HEK293 (cell line): ENCODE measurements around the gene BEND4.

ENCODE experiments used
- CTCF ChIA-PET: fragments of 350-600 bp; formaldehyde crosslinking; extraction: SDS; loops from one replicate; lab custom pipeline; 2021; ENCODE audit warnings: antibody characterized with exemption; lab: Yijun Ruan, JAX
- POLR2A ChIA-PET: fragments of 300-600 bp; formaldehyde crosslinking; extraction: SDS; loops from one replicate; lab custom pipeline; 2020; ENCODE audit warnings: antibody characterized with exemption, inconsistent platforms; lab: Yijun Ruan, JAX
- H3K27ac ChIP-seq: fragments of 200-500 bp; sonication (Bioruptor generic); 2 replicates; pipeline ENCODE4 v1.5.1; 2014; ENCODE audit warnings: low read depth, low read length, control low read depth, inconsistent platforms; ENCODE audit errors: extremely low read depth
- H3K36me3 ChIP-seq, 2 experiments: fragments of 200-500 bp in 1 of 2; sonication (Bioruptor generic) in 1 of 2; 1 replicate in 1 of 2; 2 replicates in 1 of 2; pipeline ENCODE4 v1.5.1; 2014 to 2017; ENCODE audit warnings: inconsistent platforms in 2 of 2, low read length in 2 of 2; ENCODE audit not compliant: control insufficient read depth in 2 of 2, insufficient read depth in 1 of 2
- H3K4me1 ChIP-seq: fragments of 200-500 bp; sonication (Bioruptor generic); 2 replicates; pipeline ENCODE4 v1.5.1; 2014; ENCODE audit warnings: mild to moderate bottlenecking, low read length, inconsistent platforms; ENCODE audit not compliant: control insufficient read depth, insufficient read depth
- H3K4me3 ChIP-seq: 2 replicates; pipeline ENCODE4 v1.5.1; 2011; ENCODE audit warnings: low read depth, mild to moderate bottlenecking, control low read depth, low read length, moderate library complexity
- H3K9me3 ChIP-seq: fragments of 200-500 bp; sonication (Bioruptor generic); 2 replicates; pipeline ENCODE4 v1.5.1; 2014; ENCODE audit warnings: low read depth, low read length, inconsistent platforms; ENCODE audit not compliant: control insufficient read depth, insufficient read depth
- ATF2 ChIP-seq: fragments of 450-650 bp; formaldehyde crosslinking; IDR thresholded peaks from 2 replicates; pipeline ENCODE4 v1.5.1; 2016; ENCODE audit warnings: missing biosample characterization, missing genetic modification characterization, low read depth
- GLI2 ChIP-seq: fragments of 450-650 bp; formaldehyde crosslinking; IDR thresholded peaks from 2 replicates; pipeline ENCODE4; 2017; ENCODE audit warnings: missing biosample characterization, missing genetic modification characterization, low read depth, borderline replicate concordance
- GLIS2 ChIP-seq: fragments of 450-650 bp; formaldehyde crosslinking; IDR thresholded peaks from 2 replicates; pipeline ENCODE4 v1.5.1; 2016; ENCODE audit warnings: missing biosample characterization, missing genetic modification characterization
- HOXA7 ChIP-seq: sonication (generic); formaldehyde crosslinking; IDR thresholded peaks from 2 replicates; pipeline ENCODE4 v1.8.1; 2022; ENCODE audit warnings: missing genetic modification reagents, borderline replicate concordance
- KLF1 ChIP-seq: fragments of 450-650 bp; formaldehyde crosslinking; IDR thresholded peaks from 2 replicates; pipeline ENCODE4 v1.5.1; 2016; ENCODE audit warnings: missing biosample characterization, missing genetic modification characterization
- MZF1 ChIP-seq: fragments of 450-650 bp; formaldehyde crosslinking; IDR thresholded peaks from 2 replicates; pipeline ENCODE4 v1.5.1; 2017; ENCODE audit warnings: missing biosample characterization, missing genetic modification characterization, borderline replicate concordance
- PBX3 ChIP-seq: sonication (generic); formaldehyde crosslinking; IDR thresholded peaks from 2 replicates; pipeline ENCODE4 v1.8.1; 2022; ENCODE audit warnings: mild to moderate bottlenecking, moderate library complexity, missing genetic modification reagents
- SETDB1 ChIP-seq: IDR thresholded peaks from one replicate; pipeline ENCODE4 v1.6.1; 2017; ENCODE audit warnings: mild to moderate bottlenecking, low read length, moderate library complexity, mixed read lengths; ENCODE audit not compliant: insufficient read length
- ZBTB17 ChIP-seq: fragments of 450-650 bp; formaldehyde crosslinking; IDR thresholded peaks from 2 replicates; pipeline ENCODE4 v1.5.1; 2016; ENCODE audit warnings: missing biosample characterization, missing genetic modification characterization
- ZBTB49 ChIP-seq: fragments of 450-650 bp; formaldehyde crosslinking; IDR thresholded peaks from 2 replicates; pipeline ENCODE4 v1.5.1; 2016; ENCODE audit warnings: missing biosample characterization, missing genetic modification characterization, low read depth
- ZNF132 ChIP-seq: fragments of 450-650 bp; formaldehyde crosslinking; IDR thresholded peaks from 2 replicates; pipeline ENCODE4 v1.5.1; 2017; ENCODE audit warnings: missing biosample characterization, missing genetic modification characterization, borderline replicate concordance
- ZNF248 ChIP-seq: fragments of 450-650 bp; formaldehyde crosslinking; IDR thresholded peaks from 2 replicates; pipeline ENCODE4 v1.5.1; 2017; ENCODE audit warnings: missing biosample characterization, missing genetic modification characterization
- ZNF416 ChIP-seq: fragments of 450-650 bp; formaldehyde crosslinking; IDR thresholded peaks from 2 replicates; pipeline ENCODE4 v1.5.1; 2016; ENCODE audit warnings: missing biosample characterization, missing genetic modification characterization
- ZNF48 ChIP-seq: fragments of 450-650 bp; formaldehyde crosslinking; IDR thresholded peaks from 2 replicates; pipeline ENCODE4 v1.5.1; 2016; ENCODE audit warnings: missing biosample characterization, missing genetic modification characterization
- ZNF585B ChIP-seq: fragments of 450-650 bp; formaldehyde crosslinking; IDR thresholded peaks from 2 replicates; pipeline ENCODE4 v1.5.1; 2016; ENCODE audit warnings: missing biosample characterization, missing genetic modification characterization
- ZNF639 ChIP-seq: fragments of 450-650 bp; formaldehyde crosslinking; IDR thresholded peaks from 2 replicates; pipeline ENCODE4 v1.5.1; 2016; ENCODE audit warnings: missing biosample characterization, missing genetic modification characterization
- ZNF692 ChIP-seq: fragments of 450-650 bp; formaldehyde crosslinking; IDR thresholded peaks from 2 replicates; pipeline ENCODE4 v1.5.1; 2016; ENCODE audit warnings: missing biosample characterization, missing genetic modification characterization
- ZSCAN30 ChIP-seq: fragments of 450-650 bp; IDR thresholded peaks from 2 replicates; pipeline ENCODE4 v1.5.1; 2018; ENCODE audit warnings: missing biosample characterization, mild to moderate bottlenecking, missing genetic modification characterization, moderate library complexity

The BEND4 gene

GRCh38 chr4:42123071-42123644 lies 29.3 kb downstream of the BEND4 start:
- TF ChIP-seq GLIS2: no peak
- ChIA-PET CTCF (no interaction called here), POLR2A (no interaction called here)
- Histone ChIP-seq H3K27ac (no peak overlapping the region), H3K4me3 (no peak overlapping the region), H3K36me3 (peaks cover 0 to 57% of the 10 kb centered on the region in 2 experiments; a peak in 2 of 3 replicates), H3K4me1 (no peaks in the 10 kb centered on the region), H3K9me3 (no peaks in the 10 kb centered on the region)

- ChIA-PET POLR2A (no interaction called here), CTCF (no interaction called here)
- Histone ChIP-seq H3K4me3 (no peak overlapping the region), H3K27ac (no peak overlapping the region), H3K4me1 (no peaks in the 10 kb centered on the region), H3K36me3 (peaks cover 0 to 63% of the 10 kb centered on the region in 2 experiments; a peak in 2 of 3 replicates), H3K9me3 (no peaks in the 10 kb centered on the region)
- TF ChIP-seq MZF1 (tag by site-specific recombination) (no peak), HOXA7 (CRISPR knock-in tag) (no peak), SETDB1 (no peak), ZNF692 (tag by site-specific recombination) (no peak), ZNF48 (tag by site-specific recombination) (no peak)
Measured at GRCh38 chr4:42122237-42122636, 30.2 kb downstream of the BEND4 start.

- H3K36me3 ChIP-seq: peaks cover 0 to 73% of the 10 kb centered on the region in 2 experiments
- H3K27ac ChIP-seq: no peak overlapping the region
- ChIA-PET POLR2A (no interaction called here), CTCF (interaction anchor here (0.8 to 1.1 kb wide), 2 partner anchors 13 to 33 kb away, joined by 3 to 5 read pairs; partner anchors contain the start of gene BEND4)
- H3K4me1 ChIP-seq: no peaks in the 10 kb centered on the region
- TF ChIP-seq ATF2 (tag by site-specific recombination) (no peak), ZNF639 (tag by site-specific recombination) (no peak), PBX3 (CRISPR knock-in tag) (no peak), ZNF585B (tag by site-specific recombination) (no peak), HOXA7 (CRISPR knock-in tag) (no peak), ZNF248 (no peak), ZNF416 (tag by site-specific recombination) (no peak)
- H3K9me3 ChIP-seq: no peaks in the 10 kb centered on the region
- H3K4me3 ChIP-seq: no peak overlapping the region
Measured at GRCh38 chr4:42119886-42120285, 32.6 kb downstream of the BEND4 start.

GRCh38 chr4:42112846-42113245 lies 39.6 kb downstream of the BEND4 start:
- ChIA-PET POLR2A (no interaction called here), CTCF (no interaction called here)
- H3K36me3 ChIP-seq: peaks cover 0 to 26% of the 10 kb centered on the region in 2 experiments; a peak in 2 of 3 replicates
- no peak overlapping the region for H3K4me3 ChIP-seq
- no peaks in the 10 kb centered on the region for H3K4me1 ChIP-seq
- H3K27ac ChIP-seq: no peak overlapping the region
- H3K9me3 ChIP-seq: no peaks in the 10 kb centered on the region
- TF ChIP-seq ZNF132 (tag by site-specific recombination) (no peak), KLF1 (tag by site-specific recombination) (no peak), ZBTB17 (tag by site-specific recombination) (no peak), ZSCAN30 (tag by site-specific recombination) (no peak), GLI2 (tag by site-specific recombination) (no peak), ZBTB49 (no peak)
